HEK293 (cell line): ENCODE measurements around the gene S1PR1.

Source experiments
- CTCF ChIP-seq: fragments of 450-650 bp; formaldehyde crosslinking; IDR thresholded peaks from 2 replicates; pipeline ENCODE4 v1.5.1; 2016; ENCODE audit warnings: missing biosample characterization, missing genetic modification characterization
- SCRT1 ChIP-seq: fragments of 450-650 bp; formaldehyde crosslinking; IDR thresholded peaks from 2 replicates; pipeline ENCODE4 v1.5.1; 2016; ENCODE audit warnings: missing biosample characterization, missing genetic modification characterization, borderline replicate concordance
- YY1 ChIP-seq: fragments of 450-650 bp; formaldehyde crosslinking; IDR thresholded peaks from 2 replicates; pipeline ENCODE4 v1.5.1; 2018; ENCODE audit warnings: missing biosample characterization, missing genetic modification characterization
- ZNF398 ChIP-seq: fragments of 450-650 bp; formaldehyde crosslinking; IDR thresholded peaks from 2 replicates; pipeline ENCODE4 v1.5.1; 2017; ENCODE audit warnings: missing biosample characterization, missing genetic modification characterization
- ZNF510 ChIP-seq: fragments of 450-650 bp; formaldehyde crosslinking; IDR thresholded peaks from 2 replicates; pipeline ENCODE4 v1.5.1; 2018; ENCODE audit warnings: mild to moderate bottlenecking, missing genetic modification characterization, missing biosample characterization; ENCODE audit not compliant: insufficient replicate concordance
- ZNF692 ChIP-seq: fragments of 450-650 bp; formaldehyde crosslinking; IDR thresholded peaks from 2 replicates; pipeline ENCODE4 v1.5.1; 2016; ENCODE audit warnings: missing biosample characterization, missing genetic modification characterization

GRCh38 chr1:101191049-101191448, 45.8 kb upstream of the S1PR1 start:
- TF ChIP-seq YY1 (tag by site-specific recombination) (no peak), ZNF692 (no peak), ZNF398 (tag by site-specific recombination) (no peak), SCRT1 (tag by site-specific recombination) (no peak), CTCF (tag by site-specific recombination) (no peak), ZNF510 (tag by site-specific recombination) (no peak)
